IPS DF 6.9 (cell line): Measurements from ENCODE around the gene PHETA1.

Experiments used
- DNase-seq: peaks from one replicate; pipeline ENCODE4 v3.0.0-alpha.2; 2013; ENCODE audit warnings: low read depth, low spot score
- H3K27ac ChIP-seq: one replicate; pipeline ENCODE4 v1.5.1; 2013; ENCODE audit warnings: low read length, control low read depth
- H3K27me3 ChIP-seq: 2 replicates; pipeline ENCODE4 v1.6.1; 2013; ENCODE audit warnings: mild to moderate bottlenecking, low read length; ENCODE audit not compliant: control insufficient read depth, insufficient read depth
- H3K36me3 ChIP-seq: 2 replicates; pipeline ENCODE4 v1.6.1; 2013; ENCODE audit warnings: low read length; ENCODE audit not compliant: control insufficient read depth, insufficient read depth
- H3K4me1 ChIP-seq: 2 replicates; pipeline ENCODE4 v1.6.1; 2013; ENCODE audit warnings: low read length; ENCODE audit not compliant: control insufficient read depth, insufficient read depth
- H3K4me3 ChIP-seq: 2 replicates; pipeline ENCODE4 v1.5.1; 2013; ENCODE audit warnings: mild to moderate bottlenecking, low read length
- H3K9me3 ChIP-seq: 2 replicates; pipeline ENCODE4 v1.6.1; 2013; ENCODE audit warnings: low read length, inconsistent platforms; ENCODE audit not compliant: control insufficient read depth, insufficient read depth
- WGBS: extraction: QIAGEN DNeasy Blood & Tissue Kit; methylation state at CpG from one replicate; pipeline ENCODE4 v1.1.7; 2013; ENCODE audit warnings: mixed read lengths, missing lambda C conversion rate; ENCODE audit not compliant: insufficient read length, insufficient coverage; 5-methylcytosine and 5-hydroxymethylcytosine counted together

Gene PHETA1

GRCh38 chr12:111368788-111369495, at the start of gene PHETA1:
TSS of gene PHETA1 (minus strand) at chr12:111369095. CDS start at chr12:111363427, 5,668 bp downstream.
- Histone ChIP-seq H3K9me3 (no peaks in the 10 kb centered on the region), H3K4me1 (peaks cover 3% of the 10 kb centered on the region; the same call in 1 of the 2 replicates), H3K27ac (no peak within 1 kb of the TSS), H3K4me3 (peak within 1 kb of the TSS; percentile 94), H3K36me3 (no peaks in the 10 kb centered on the region), H3K27me3 (no peaks in the 10 kb centered on the region)
- WGBS, result no CpG with 5 or more reads among the region's 72 CpGs
- DNase-seq, result peak; percentile 60

- no CpG with 5 or more reads among the region's 30 CpGs for WGBS
- H3K36me3 ChIP-seq, result peaks cover 2% of the 10 kb centered on the region
Observed at GRCh38 chr12:111418594-111418880, 49.6 kb upstream of the PHETA1 start.

GRCh38 chr12:111417784-111418593, 49.1 kb upstream of the PHETA1 start:
- no peak for DNase-seq
- no CpG with 5 or more reads among the region's 67 CpGs for WGBS
- H3K36me3 ChIP-seq, result peaks cover 2% of the 10 kb centered on the region
- no peaks in the 10 kb centered on the region for H3K27me3 ChIP-seq
- no peaks in the 10 kb centered on the region for H3K9me3 ChIP-seq
- no peak overlapping the region for H3K27ac ChIP-seq
- H3K4me1 ChIP-seq, result peaks cover 4% of the 10 kb centered on the region; the same call in 1 of the 2 replicates
- no peak overlapping the region for H3K4me3 ChIP-seq

More at GRCh38 chr12:111418594-111418880, 49.6 kb upstream of the PHETA1 start:
- H3K4me1 ChIP-seq, result peaks cover under 1% of the 10 kb centered on the region; the same call in 1 of the 2 replicates
- DNase-seq, result no peak
- no peak overlapping the region for H3K4me3 ChIP-seq
- no peak overlapping the region for H3K27ac ChIP-seq
- H3K9me3 ChIP-seq, result no peaks in the 10 kb centered on the region
- no peaks in the 10 kb centered on the region for H3K27me3 ChIP-seq

GRCh38 chr12:111417290-111417689, 48.4 kb upstream of the PHETA1 start:
- Histone ChIP-seq H3K4me1 (peaks cover 4% of the 10 kb centered on the region; the same call in 1 of the 2 replicates), H3K4me3 (no peak overlapping the region), H3K36me3 (peaks cover 2% of the 10 kb centered on the region), H3K9me3 (no peaks in the 10 kb centered on the region), H3K27ac (no peak overlapping the region), H3K27me3 (no peaks in the 10 kb centered on the region)
- whole genome bisulfite sequencing, result no CpG with 5 or more reads among the region's 2 CpGs
- no peak for DNase-seq

GRCh38 chr12:111414711-111415252, 45.9 kb upstream of the PHETA1 start:
- Histone ChIP-seq H3K36me3 (peaks cover 2% of the 10 kb centered on the region), H3K27me3 (no peaks in the 10 kb centered on the region), H3K4me3 (no peak overlapping the region), H3K27ac (no peak overlapping the region), H3K9me3 (no peaks in the 10 kb centered on the region), H3K4me1 (peaks cover 15% of the 10 kb centered on the region)
- no CpG with 5 or more reads among the region's 7 CpGs for WGBS
- DNase-seq, result no peak

GRCh38 chr12:111413442-111414086, 44.7 kb upstream of the PHETA1 start:
- DNase-seq, result no peak

GRCh38 chr12:111412830-111413441, 44.0 kb upstream of the PHETA1 start:
- Histone ChIP-seq H3K4me3 (no peak overlapping the region), H3K27me3 (no peaks in the 10 kb centered on the region), H3K4me1 (peaks cover 19% of the 10 kb centered on the region), H3K27ac (no peak overlapping the region), H3K9me3 (no peaks in the 10 kb centered on the region), H3K36me3 (no peaks in the 10 kb centered on the region)
- DNase-seq, result no peak
- no CpG with 5 or more reads among the region's 6 CpGs for WGBS

More at GRCh38 chr12:111413442-111414086, 44.7 kb upstream of the PHETA1 start:
- H3K27me3 ChIP-seq, result no peaks in the 10 kb centered on the region
- H3K36me3 ChIP-seq, result peaks cover 2% of the 10 kb centered on the region; the same call in 1 of the 2 replicates
- no CpG with 5 or more reads among the region's 12 CpGs for WGBS
- peaks cover 19% of the 10 kb centered on the region for H3K4me1 ChIP-seq
- no peak overlapping the region for H3K27ac ChIP-seq
- no peak overlapping the region for H3K4me3 ChIP-seq
- no peaks in the 10 kb centered on the region for H3K9me3 ChIP-seq

GRCh38 chr12:111412007-111412829, 43.3 kb upstream of the PHETA1 start:
- Histone ChIP-seq H3K27me3 (no peaks in the 10 kb centered on the region), H3K4me1 (peaks cover 23% of the 10 kb centered on the region), H3K4me3 (no peak overlapping the region), H3K36me3 (no peaks in the 10 kb centered on the region), H3K27ac (no peak overlapping the region), H3K9me3 (no peaks in the 10 kb centered on the region)
- DNase-seq, result no peak
- no CpG with 5 or more reads among the region's 15 CpGs for WGBS

- no peak for DNase-seq
- H3K36me3 ChIP-seq, result no peaks in the 10 kb centered on the region
- no peaks in the 10 kb centered on the region for H3K27me3 ChIP-seq
- H3K27ac ChIP-seq, result no peak overlapping the region
- H3K9me3 ChIP-seq, result no peaks in the 10 kb centered on the region
- H3K4me1 ChIP-seq, result peaks cover 24% of the 10 kb centered on the region
- WGBS, result no CpG with 5 or more reads among the region's 8 CpGs
- no peak overlapping the region for H3K4me3 ChIP-seq
Observed at GRCh38 chr12:111411185-111411764, 42.4 kb upstream of the PHETA1 start.
